Kidney (tissue), 14 donors: Measurements from ENCODE around the gene PNPLA6. TPM values are rescaled to one million over a fixed set of nuclear protein-coding genes. Genes with fewer than 3 reads are reported as not detected.

Source experiments
- DNase-seq, 5 donors: peaks; one replicate each; pipeline ENCODE4 v3.0.0-alpha.2; 2013 to 2020
- FAIRE-seq: peaks from 2 replicates; lab custom pipeline; 2012; peaks lifted over from hg19 to GRCh38; lab: Jason Lieb, UNC
- H3K27ac ChIP-seq, 2 donors: one replicate each; pipeline ENCODE4 v1.7.0; 2013; ENCODE audit warnings: low read depth in 2 of 2, low read length in 2 of 2, inconsistent platforms in 1 of 2
- H3K27me3 ChIP-seq: one replicate; pipeline ENCODE4 v1.7.1; 2013; ENCODE audit warnings: low read length, inconsistent platforms; ENCODE audit not compliant: control insufficient read depth, insufficient read depth
- H3K36me3 ChIP-seq, 3 donors: one replicate each; pipeline versions ENCODE4 v1.7.0 to v1.7.1; 2013; ENCODE audit warnings: low read length in 3 of 3, control low read depth in 1 of 3, inconsistent platforms in 1 of 3; ENCODE audit not compliant: insufficient read depth in 3 of 3, control insufficient read depth in 2 of 3
- H3K4me1 ChIP-seq, 3 donors: one replicate each; pipeline versions ENCODE4 v1.7.0 to v1.7.1; 2013; ENCODE audit warnings: low read length in 3 of 3, inconsistent platforms in 1 of 3, low read depth in 1 of 3; ENCODE audit not compliant: control insufficient read depth in 2 of 3, insufficient read depth in 2 of 3
- H3K4me3 ChIP-seq, 3 donors: one replicate each; pipeline versions ENCODE4 v1.7.0 to v1.8.1; 2013; ENCODE audit warnings: low read length in 3 of 3, control low read depth in 1 of 3, inconsistent platforms in 1 of 3
- H3K9ac ChIP-seq, 3 donors: one replicate each; pipeline versions ENCODE4 v1.7.0 to v1.7.1; 2013; ENCODE audit warnings: low read length in 3 of 3, control low read depth in 1 of 3, inconsistent platforms in 1 of 3
- H3K9me3 ChIP-seq, 3 donors: one replicate each; pipeline versions ENCODE4 v1.7.0 to v1.7.1; 2013; ENCODE audit warnings: low read length in 3 of 3, control low read depth in 1 of 3, inconsistent platforms in 1 of 3; ENCODE audit not compliant: control insufficient read depth in 2 of 3, insufficient read depth in 1 of 3
- CTCF ChIP-seq: IDR thresholded peaks from 3 replicates; pipeline ENCODE4 v1.5.1; 2012; ENCODE audit warnings: mild to moderate bottlenecking, moderate library complexity, borderline replicate concordance; ENCODE audit not compliant: insufficient read depth; ENCODE audit errors: extremely low read depth
- intact Hi-C: fragments of 100-400 bp; cut with DNase I; formaldehyde crosslinking; loops from one replicate; pipeline ENCODE4 v1.11.1; 2022
- polyA plus RNA-seq: library from polyadenylated mRNA; stranded (reverse); fragments of 350-450 nt; fragmentation: Illumina TruSeq; extraction: RNeasy Lipid Tissue Mini Kit (QIAGEN cat#74804); gene quantifications from one replicate; pipeline ENCODE4 v1.2.3, GENCODE V29; 2014; ENCODE audit warnings: low read depth, low replicate concordance; ENCODE audit not compliant: insufficient read depth
- total RNA-seq: library from RNA; stranded (reverse); fragmentation: NEBNext Ultra II Directional; extraction: Animal tissue kit (Norgen Biotek cat#: 25700); gene quantifications from one replicate; pipeline ENCODE4 v1.2.1, GENCODE V29; 2021
- donor health status: control.
- donor health status: control.
- donor health status: control.
- donor health status: control.
- donor health status: control.
- donor health status: DM: yes; HTN: yes; CAD: no.
- donor health status: Normal renal cell carcinoma (clear cell type).

PNPLA6 gene
- total and polyA plus RNA-seq, 2 donors from 2014 or later, result 80.9 to 101 TPM

- Histone ChIP-seq H3K4me1 (no peaks in the 10 kb centered on the region), H3K27me3 (no peaks in the 10 kb centered on the region), H3K9ac (no peak overlapping the region), H3K36me3 (peaks cover 0 to 3% (median 0%) of the 10 kb centered on the region in 3 donors), H3K9me3 (no peaks in the 10 kb centered on the region), H3K27ac (no peak overlapping the region), H3K4me3 (no peak overlapping the region)
- FAIRE-seq (no peak), DNase-seq (no peak)
- intact Hi-C loops, result no loop called here
- no peak for TF ChIP-seq CTCF
Observed at GRCh38 chr19:7605490-7606222, 70.1 kb downstream of the PNPLA6 start.

GRCh38 chr19:7606289-7606688, 70.8 kb downstream of the PNPLA6 start:
- no peak overlapping the region for H3K4me3 ChIP-seq
- no peak overlapping the region for H3K27ac ChIP-seq
- FAIRE-seq (no peak), DNase-seq (no peak)
- H3K9me3 ChIP-seq, result no peaks in the 10 kb centered on the region
- no peaks in the 10 kb centered on the region for H3K4me1 ChIP-seq
- H3K9ac ChIP-seq, result no peak overlapping the region
- intact Hi-C loops, result no loop called here
- no peak for TF ChIP-seq CTCF
- H3K27me3 ChIP-seq, result no peaks in the 10 kb centered on the region
- H3K36me3 ChIP-seq, result peaks cover 0 to 3% (median 0%) of the 10 kb centered on the region in 3 donors

GRCh38 chr19:7607212-7607873, 71.8 kb downstream of the PNPLA6 start:
- no peak for TF ChIP-seq CTCF
- H3K27ac ChIP-seq, result no peak overlapping the region
- H3K36me3 ChIP-seq, result peaks cover 0 to 3% (median 0%) of the 10 kb centered on the region in 3 donors
- FAIRE-seq (no peak), DNase-seq (no peak)
- H3K9me3 ChIP-seq, result no peaks in the 10 kb centered on the region
- H3K27me3 ChIP-seq, result no peaks in the 10 kb centered on the region
- H3K4me3 ChIP-seq, result no peak overlapping the region
- intact Hi-C loops, result no loop called here
- no peak overlapping the region for H3K9ac ChIP-seq
- no peaks in the 10 kb centered on the region for H3K4me1 ChIP-seq
